HEK293T (cell line): ENCODE results near the gene CCL3.
"Not testable (repeated sequence)": the region's sequence is repeated elsewhere in the genome, so short reads cannot be mapped to it uniquely, and the experiment has no call there.

Source experiments
- CTCF ChIA-PET: fragments of 350-600 bp; formaldehyde crosslinking; extraction: SDS; loops from one replicate; lab custom pipeline; 2021; ENCODE audit warnings: antibody characterized with exemption, inconsistent platforms; lab: Yijun Ruan, JAX
- POLR2A ChIA-PET: fragments of 350-600 bp; formaldehyde crosslinking; extraction: SDS; loops from one replicate; lab custom pipeline; 2020; ENCODE audit warnings: antibody characterized with exemption, inconsistent platforms; lab: Yijun Ruan, JAX
- DNase-seq: peaks from one replicate; pipeline ENCODE4 v3.0.0; 2012; ENCODE audit warnings: mixed read lengths; ENCODE audit errors: extremely low spot score
- ARNT ChIP-seq: fragments of 450-650 bp; IDR thresholded peaks from 2 replicates; pipeline ENCODE4 v1.6.1; 2017; ENCODE audit warnings: mild to moderate bottlenecking
- BHLHE40 ChIP-seq: fragments of 450-650 bp; IDR thresholded peaks from 2 replicates; pipeline ENCODE4 v1.6.1; 2016; ENCODE audit warnings: mild to moderate bottlenecking, moderate library complexity, borderline replicate concordance
- CTBP1 ChIP-seq: fragments of 450-650 bp; IDR thresholded peaks from 2 replicates; pipeline ENCODE4 v1.6.1; 2016; ENCODE audit warnings: borderline replicate concordance
- ELF4 ChIP-seq: fragments of 450-650 bp; IDR thresholded peaks from 2 replicates; pipeline ENCODE4 v1.6.1; 2017; ENCODE audit warnings: antibody characterized with exemption
- FOXA1 ChIP-seq: fragments of 450-650 bp; IDR thresholded peaks from 2 replicates; pipeline ENCODE4 v1.6.1; 2016; ENCODE audit warnings: mild to moderate bottlenecking
- FOXM1 ChIP-seq: fragments of 450-650 bp; IDR thresholded peaks from 2 replicates; pipeline ENCODE4 v1.6.1; 2017; ENCODE audit warnings: mild to moderate bottlenecking, borderline replicate concordance
- HDGF ChIP-seq: fragments of 450-650 bp; IDR thresholded peaks from 2 replicates; pipeline ENCODE4 v1.6.1; 2017; ENCODE audit warnings: antibody characterized with exemption, borderline replicate concordance
- L3MBTL2 ChIP-seq: fragments of 450-650 bp; conservative IDR thresholded peaks from 2 replicates; pipeline ENCODE4 v1.6.1; 2016; ENCODE audit warnings: mild to moderate bottlenecking
- LEF1 ChIP-seq: fragments of 450-650 bp; IDR thresholded peaks from 2 replicates; pipeline ENCODE4 v1.6.1; 2017; ENCODE audit warnings: mild to moderate bottlenecking, borderline replicate concordance
- NFRKB ChIP-seq: fragments of 450-650 bp; IDR thresholded peaks from 2 replicates; pipeline ENCODE4 v1.6.1; 2016; ENCODE audit warnings: mild to moderate bottlenecking, moderate library complexity
- SP1 ChIP-seq: fragments of 450-650 bp; IDR thresholded peaks from 2 replicates; pipeline ENCODE4 v1.6.1; 2017
- SUZ12 ChIP-seq: fragments of 450-650 bp; IDR thresholded peaks from 2 replicates; pipeline ENCODE4 v1.6.1; 2016; ENCODE audit warnings: mild to moderate bottlenecking
- TARDBP ChIP-seq: fragments of 450-650 bp; IDR thresholded peaks from 2 replicates; pipeline ENCODE4 v1.6.1; 2016
- ZNF384 ChIP-seq: fragments of 450-650 bp; IDR thresholded peaks from 2 replicates; pipeline ENCODE4 v1.6.1; 2016
- TF ChIP-seq, protein P1 (sequence below): fragments of 450-650 bp; IDR thresholded peaks from 2 replicates; pipeline ENCODE4 v1.6.1; 2016

The CCL3 gene

DNA sequence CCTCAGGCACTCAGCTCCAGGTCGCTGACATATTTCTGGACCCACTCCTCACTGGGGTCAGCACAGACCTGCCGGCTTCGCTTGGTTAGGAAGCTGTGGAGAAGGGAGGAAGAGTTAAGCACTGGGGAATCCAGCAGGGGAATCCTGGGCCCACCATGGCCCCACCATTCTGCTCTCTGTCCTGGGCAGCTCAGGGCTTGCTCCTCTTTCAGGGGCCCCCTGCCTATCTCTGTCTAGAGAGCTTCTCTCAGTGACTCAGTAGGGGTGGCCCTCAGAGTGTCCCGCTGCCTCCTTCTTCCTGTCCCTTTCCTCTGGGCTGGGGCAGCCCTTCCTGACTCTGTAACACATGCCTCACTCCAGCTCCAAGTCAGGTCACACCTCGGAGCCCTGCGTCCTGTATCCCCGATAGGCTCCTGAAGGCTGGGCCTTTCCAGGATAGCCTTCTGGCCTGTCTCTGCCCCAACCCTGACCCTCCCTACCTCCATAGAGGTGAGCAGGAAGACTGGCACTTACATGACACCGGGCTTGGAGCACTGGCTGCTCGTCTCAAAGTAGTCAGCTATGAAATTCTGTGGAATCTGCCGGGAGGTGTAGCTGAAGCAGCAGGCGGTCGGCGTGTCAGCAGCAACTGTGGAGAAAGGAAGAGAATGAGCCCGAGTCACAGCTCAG is 1.1 kb downstream of the CCL3 start:
- POLR2A ChIA-PET = no interaction called here
- CTCF ChIA-PET = interaction anchor here (0.6 to 1.0 kb wide), 2 partner anchors 28 to 119 kb away, joined by 3 read pairs; no protein-coding TSS in a partner anchor
- TF ChIP-seq, protein P1, sequence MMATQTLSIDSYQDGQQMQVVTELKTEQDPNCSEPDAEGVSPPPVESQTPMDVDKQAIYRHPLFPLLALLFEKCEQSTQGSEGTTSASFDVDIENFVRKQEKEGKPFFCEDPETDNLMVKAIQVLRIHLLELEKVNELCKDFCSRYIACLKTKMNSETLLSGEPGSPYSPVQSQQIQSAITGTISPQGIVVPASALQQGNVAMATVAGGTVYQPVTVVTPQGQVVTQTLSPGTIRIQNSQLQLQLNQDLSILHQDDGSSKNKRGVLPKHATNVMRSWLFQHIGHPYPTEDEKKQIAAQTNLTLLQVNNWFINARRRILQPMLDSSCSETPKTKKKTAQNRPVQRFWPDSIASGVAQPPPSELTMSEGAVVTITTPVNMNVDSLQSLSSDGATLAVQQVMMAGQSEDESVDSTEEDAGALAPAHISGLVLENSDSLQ = no peak
- TF ChIP-seq HDGF (no peak), SP1 (no peak), CTBP1 (no peak), ELF4 (no peak), SUZ12 (no peak), L3MBTL2 (no peak), BHLHE40 (no peak), FOXM1 (no peak), NFRKB (no peak)
- DNase-seq = no peak

DNA sequence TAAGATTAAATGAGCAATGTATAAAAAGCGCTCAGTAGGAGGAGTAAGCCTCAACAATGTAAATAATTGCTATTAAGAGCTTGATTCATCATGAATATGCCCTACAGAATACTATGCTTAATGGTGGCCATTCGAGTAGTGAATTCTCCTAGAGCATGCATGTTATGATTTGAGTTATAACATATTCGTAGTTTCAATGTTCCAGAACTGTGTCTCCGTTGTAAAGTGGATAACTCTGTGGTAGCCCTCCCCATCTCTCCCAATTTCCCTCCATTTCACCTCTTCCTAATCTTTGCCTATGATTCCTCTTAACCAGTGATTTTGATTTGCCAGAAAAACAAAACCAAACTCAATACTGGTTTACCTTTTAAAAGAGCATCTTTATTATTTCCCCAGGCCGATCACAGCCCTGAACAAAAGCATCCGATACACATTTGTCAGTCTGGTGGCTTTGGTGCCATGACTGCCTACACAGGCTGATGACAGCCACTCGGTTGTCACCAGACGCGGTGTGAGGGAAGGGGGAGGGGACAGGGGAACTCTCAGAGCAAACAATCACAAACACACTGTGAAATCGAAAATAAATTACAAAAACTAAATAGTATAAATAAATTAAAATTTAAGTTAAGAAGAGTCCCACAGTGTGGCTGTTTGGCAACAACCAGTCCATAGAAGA is 1.9 kb downstream of the CCL3 start:
- CTCF ChIA-PET = interaction anchor here (1.0 kb wide), 1 partner anchor 119 kb away, joined by 3 read pairs; no protein-coding TSS in a partner anchor
- POLR2A ChIA-PET, DNase-seq: not testable (repeated sequence)

DNA sequence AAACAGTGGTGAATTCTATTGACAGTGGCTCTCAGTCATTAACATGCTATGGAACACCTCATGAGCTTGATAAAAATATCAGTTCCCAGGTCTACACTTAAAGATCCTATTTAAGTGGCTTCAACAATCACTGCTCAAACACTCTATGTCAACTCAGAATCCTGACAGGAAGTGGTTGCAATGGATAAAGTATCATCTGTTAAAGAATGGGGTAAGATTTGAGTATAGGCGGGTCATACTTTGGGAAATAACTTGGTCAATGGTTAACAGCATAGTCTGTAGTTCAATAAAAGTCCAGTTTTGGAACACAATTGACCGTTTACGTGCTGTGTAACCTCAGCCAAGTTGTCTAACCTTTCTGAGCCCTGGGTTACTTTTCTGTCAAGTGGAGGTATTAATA is 2.5 kb downstream of the CCL3 start:
- POLR2A ChIA-PET, CTCF ChIA-PET, DNase-seq: not testable (repeated sequence)

DNA sequence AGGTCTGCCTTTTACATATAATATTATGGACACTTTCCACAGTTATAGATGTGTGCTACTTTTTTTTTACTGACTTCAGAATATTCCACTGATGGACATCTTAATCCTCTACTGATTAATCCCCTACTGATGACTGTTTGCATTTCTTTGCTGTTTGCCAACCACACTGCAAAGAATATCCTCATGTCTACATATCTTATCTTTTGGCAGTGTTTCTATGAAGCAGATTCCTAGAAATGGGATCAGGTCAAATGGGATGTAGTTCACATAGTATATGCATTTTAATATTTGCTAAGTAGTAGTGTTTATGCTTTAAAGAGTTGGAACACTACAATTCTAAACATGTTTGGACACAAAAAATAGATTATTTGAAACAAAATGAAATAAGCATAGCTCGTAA is 3.2 kb downstream of the CCL3 start:
- CTCF ChIA-PET = interaction anchor here (0.8 kb wide), 1 partner anchor 14 kb away, joined by 6 read pairs; no protein-coding TSS in a partner anchor
- TF ChIP-seq HDGF = no peak
- no peak for TF ChIP-seq ARNT
- TF ChIP-seq, protein P1 = no peak
- TF ChIP-seq SUZ12 = no peak
- TF ChIP-seq L3MBTL2 = no peak
- TF ChIP-seq FOXA1 = no peak
- TF ChIP-seq FOXM1 = no peak
- TF ChIP-seq LEF1 = no peak
- TF ChIP-seq NFRKB = no peak
- no peak for TF ChIP-seq CTBP1
- TF ChIP-seq TARDBP = no peak
- TF ChIP-seq BHLHE40 = no peak
- no peak for TF ChIP-seq ZNF384
- POLR2A ChIA-PET = no interaction called here
- no peak for DNase-seq

DNA sequence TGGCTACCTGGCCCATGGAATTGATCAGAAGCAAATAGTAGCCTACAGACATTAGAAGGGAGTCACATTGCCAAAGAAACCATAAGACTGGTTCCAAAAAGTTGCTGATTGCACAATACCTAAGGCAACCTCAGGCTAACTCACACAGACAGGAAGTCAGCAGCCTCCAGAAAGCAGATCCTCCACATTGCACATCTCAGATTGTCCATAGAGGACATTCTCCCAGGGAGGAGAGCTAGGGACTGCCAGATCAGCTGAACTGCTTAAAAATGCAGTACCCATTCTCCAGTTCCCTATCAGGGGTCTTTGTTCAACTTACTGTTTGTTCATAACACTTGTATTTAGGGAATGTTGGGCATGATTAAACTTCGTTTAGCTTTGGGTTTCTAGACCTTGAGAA is 4.2 kb downstream of the CCL3 start:
- DNase-seq = no peak
- ChIA-PET CTCF (interaction anchor here (0.8 kb wide), 1 partner anchor 13 kb away, joined by 6 read pairs; no protein-coding TSS in a partner anchor), POLR2A (no interaction called here)
- TF ChIP-seq SP1 (no peak), SUZ12 (no peak), LEF1 (no peak), BHLHE40 (no peak), L3MBTL2 (no peak), ZNF384 (no peak), ELF4 (no peak), FOXM1 (no peak), ARNT (no peak), NFRKB (no peak), TARDBP (no peak), FOXA1 (no peak), HDGF (no peak), CTBP1 (no peak)
- TF ChIP-seq, protein P1 = no peak

DNA sequence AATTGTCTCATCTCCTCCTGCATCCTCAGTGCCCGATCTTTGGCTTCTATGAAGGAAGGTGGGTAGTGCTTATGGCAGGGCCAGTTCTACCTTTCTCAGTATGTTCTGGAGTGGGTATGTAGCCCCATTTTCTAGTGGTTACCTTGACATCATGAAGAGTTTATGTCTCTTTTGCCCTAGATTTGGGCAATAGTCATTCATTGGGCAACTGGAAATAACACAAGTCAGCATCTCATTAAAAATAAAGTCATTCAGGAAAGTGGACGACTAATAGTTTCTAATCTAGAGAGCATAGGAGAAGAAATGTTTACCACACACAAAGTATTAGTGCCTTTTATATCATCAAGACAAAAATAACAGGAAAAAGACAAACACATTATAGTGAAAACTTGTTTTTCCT is 6.3 kb downstream of the CCL3 start:
- POLR2A ChIA-PET, DNase-seq, CTCF ChIA-PET: not testable (repeated sequence)

DNA sequence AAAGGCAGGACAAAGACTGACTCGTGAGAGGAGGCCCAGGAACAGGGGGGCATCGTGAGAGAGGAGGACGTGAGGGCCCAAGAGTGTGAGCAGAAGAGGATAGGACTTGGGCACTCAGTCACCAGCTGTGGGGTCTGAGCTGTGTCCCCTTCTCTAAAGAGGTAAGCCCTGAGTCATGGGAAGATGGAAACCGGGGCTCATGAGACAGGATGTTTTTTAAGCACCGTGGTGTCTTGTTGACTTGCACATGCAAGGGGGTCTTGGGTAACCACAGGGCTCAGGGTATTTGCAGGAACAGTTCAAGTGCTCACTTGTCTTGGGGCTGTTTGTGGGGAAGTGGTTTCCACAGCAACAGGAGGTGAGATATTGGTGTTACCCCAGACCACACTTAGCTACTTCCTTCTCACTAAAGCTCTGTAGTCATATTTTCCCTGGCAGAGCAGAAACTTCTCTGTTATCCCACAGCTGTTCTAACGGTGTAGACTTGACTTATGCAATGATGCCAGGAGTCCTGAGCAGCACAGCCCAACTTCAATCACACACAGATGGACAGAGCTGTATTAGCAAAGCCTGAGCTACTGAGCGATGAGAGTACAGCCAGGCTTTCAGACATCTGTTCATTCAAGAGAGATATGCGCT is 7.3 kb downstream of the CCL3 start:
- POLR2A ChIA-PET, DNase-seq, CTCF ChIA-PET: not testable (repeated sequence)

DNA sequence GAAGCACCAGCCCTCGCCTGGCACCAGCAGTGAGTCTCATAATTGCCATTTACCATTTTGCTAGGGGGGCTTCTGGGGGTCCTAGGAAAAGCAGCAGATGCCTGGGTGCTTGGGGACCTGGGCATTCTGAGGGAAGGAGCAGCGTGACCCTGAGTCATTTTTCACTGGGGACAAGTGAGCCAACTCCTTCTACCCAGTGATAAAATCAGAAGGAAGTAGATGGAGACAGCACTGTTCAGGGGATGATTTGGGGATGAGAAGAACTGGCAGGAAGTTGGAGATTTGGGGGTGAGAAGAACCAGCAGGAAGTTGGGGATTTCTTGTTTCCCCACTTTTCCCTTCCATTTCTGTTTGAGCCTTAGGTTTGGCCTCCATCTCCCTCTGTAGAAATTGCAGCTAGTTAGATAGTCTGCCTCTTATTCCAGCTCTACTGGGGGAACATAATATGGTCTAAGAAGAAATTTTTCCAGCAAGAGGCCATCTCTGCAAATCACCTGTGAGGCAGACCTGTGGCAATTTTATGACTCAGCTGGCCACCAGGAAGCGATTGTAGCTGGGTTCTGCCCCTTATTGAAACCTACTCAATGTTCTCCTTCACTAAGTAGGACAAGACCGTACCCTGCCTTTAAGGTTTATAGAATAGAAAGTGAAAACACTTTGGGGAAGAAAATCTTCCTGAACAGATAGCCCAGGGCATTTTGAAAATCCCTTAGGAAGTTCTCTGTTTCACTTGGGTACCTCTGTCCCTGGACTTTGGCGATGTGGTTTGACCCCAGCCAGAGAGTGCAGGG is 8.1 kb downstream of the CCL3 start:
- POLR2A ChIA-PET, DNase-seq, CTCF ChIA-PET: not testable (repeated sequence)
